Left kidney (tissue), 2 donors: ENCODE measurements around the gene ZBTB8B. TPM values are rescaled to one million over a fixed set of nuclear protein-coding genes. Genes with fewer than 3 reads are reported as not detected.
"Not testable (repeated sequence)": the region's sequence is repeated elsewhere in the genome, so short reads cannot be mapped to it uniquely, and the experiment has no call there.

ENCODE experiments used
- DNase-seq: peaks from one replicate; pipeline ENCODE4 v3.0.0-alpha.2; 2013
- polyA plus RNA-seq: library from polyadenylated mRNA; unstranded; fragments of 120-200 nt; gene quantifications from one replicate; pipeline ENCODE4 v1.2.1, GENCODE V29; 2013; ENCODE audit not compliant: insufficient read length

The ZBTB8B gene
- polyA plus RNA-seq, 1 donor: 2.3 TPM

DNA sequence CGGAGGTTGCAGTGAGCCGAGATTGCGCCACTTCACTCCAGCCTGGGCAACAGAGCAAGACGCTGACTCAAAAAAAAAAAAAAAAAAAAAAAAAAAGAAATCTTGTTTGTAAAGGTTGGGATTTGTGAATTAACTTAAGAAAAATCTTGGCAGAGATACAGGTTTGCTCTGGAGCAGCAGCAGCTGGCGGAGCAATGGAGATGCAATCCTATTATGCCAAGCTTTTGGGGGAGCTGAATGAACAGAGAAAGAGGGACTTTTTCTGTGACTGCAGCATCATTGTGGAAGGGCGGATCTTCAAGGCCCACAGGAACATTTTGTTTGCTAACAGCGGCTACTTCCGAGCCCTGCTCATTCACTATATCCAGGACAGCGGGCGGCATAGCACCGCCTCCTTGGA is 5.6 kb downstream of the ZBTB8B start:
- DNase-seq: no peak

DNA sequence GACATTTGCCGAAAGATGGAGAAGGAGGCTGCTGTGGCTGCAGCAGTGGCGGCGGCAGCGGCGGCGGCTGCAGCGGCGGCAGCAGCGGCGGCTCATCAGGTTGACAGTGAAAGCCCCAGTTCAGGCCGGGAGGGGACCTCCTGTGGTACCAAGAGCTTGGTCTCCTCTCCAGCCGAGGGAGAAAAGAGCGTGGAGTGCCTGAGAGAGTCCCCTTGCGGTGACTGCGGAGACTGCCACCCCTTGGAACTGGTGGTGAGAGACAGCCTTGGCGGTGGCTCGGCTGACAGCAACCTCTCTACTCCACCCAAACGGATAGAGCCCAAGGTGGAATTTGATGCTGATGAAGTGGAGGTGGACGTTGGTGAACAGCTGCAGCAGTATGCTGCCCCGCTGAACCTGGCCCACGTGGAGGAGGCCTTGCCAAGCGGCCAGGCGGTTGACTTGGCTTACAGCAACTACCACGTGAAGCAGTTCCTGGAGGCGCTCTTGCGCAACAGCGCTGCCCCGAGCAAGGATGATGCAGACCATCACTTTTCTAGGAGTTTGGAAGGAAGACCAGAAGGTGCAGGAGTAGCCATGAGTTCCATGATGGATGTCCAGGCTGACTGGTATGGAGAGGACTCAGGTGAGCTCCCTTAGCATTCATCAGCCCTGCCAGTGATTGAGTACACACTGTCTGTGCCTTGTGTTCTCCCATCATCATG is 6.3 kb downstream of the ZBTB8B start:
- no peak for DNase-seq

DNA sequence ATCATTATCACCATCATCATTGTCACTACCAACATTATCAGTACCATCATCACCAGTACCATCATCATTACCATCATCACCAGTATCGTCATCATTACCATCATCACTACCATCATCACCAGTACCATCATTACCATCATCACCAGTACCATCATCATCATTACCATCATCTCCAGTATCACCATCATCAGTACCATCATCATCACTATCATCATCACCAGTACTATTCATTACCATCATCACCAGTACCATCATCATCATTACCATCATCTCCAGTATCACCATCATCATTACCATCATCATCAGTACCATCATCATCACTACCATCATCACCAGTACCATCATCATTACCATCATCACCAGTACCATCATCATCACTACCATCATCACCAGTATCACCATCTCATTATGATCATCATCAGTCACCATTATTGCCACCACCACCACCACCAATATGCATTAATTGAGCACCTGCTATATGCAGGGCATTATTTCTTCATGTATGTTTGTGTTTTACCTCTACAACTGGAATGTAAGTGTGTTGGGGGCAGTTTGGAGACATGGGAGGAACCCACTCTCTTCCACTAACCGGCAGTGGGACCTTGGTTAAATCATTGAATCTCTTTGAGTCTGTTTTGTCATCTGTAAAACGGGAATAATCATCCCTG is 7.0 kb downstream of the ZBTB8B start:
- no peak for DNase-seq

DNA sequence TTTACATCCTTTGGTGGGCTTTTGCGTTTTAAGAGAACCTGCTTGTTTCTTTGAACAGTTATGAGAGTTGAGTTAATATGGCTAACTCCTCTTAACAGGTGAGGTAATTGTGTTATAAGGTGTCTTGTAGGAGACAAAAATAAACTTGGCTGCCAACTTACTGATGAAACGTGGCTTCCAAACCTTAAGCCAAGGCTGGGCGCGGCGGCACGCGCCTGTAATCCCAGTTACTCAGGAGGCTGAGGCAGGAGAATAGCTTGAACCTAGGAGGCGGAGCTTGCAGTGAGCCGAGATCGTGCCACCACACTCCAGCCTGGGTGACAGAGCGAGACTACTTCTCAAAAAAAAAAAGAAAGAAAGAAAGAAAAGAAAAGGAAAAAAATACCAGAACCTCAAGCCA is 8.1 kb downstream of the ZBTB8B start:
- not testable (repeated sequence) for DNase-seq

DNA sequence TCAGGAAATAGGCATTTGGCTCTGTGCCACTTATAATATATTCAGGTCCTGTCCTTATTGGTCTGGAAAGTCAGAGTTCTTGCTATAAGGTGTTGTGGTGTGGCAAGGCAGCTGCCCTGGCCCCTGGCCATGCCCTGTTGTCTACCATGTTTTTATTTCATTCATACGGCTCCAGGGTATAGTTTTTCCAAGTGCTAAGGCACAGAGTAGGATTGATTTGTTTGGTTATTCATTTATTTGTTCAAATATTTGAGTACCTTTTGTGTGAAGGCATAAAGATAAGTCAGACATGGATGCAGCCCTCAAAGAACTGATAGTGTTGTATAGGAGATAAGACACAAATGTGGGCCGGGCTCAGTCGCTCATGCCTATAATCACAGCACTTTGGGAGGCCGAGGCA is 10.1 kb downstream of the ZBTB8B start:
- DNase-seq: no peak

DNA sequence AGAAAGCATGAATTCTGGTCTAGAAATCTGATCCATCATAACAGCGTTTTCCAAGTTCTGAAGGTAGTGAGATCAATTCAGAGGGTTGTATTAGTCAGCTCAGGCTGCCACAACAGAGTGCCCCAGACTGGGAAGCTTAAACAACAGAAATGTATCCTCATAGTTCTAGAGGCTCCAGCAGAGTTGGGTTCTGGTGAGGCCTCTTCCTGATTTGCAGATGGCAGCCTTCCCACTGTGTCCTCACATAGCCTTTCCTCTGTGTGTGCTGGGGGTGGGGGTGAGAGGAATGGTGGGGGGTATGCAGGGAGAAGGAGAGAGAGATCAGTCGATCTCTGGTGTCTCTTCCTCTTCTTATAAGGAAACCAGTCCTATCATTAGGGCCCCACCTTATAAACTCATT is 15.1 kb downstream of the ZBTB8B start:
- DNase-seq: no peak

DNA sequence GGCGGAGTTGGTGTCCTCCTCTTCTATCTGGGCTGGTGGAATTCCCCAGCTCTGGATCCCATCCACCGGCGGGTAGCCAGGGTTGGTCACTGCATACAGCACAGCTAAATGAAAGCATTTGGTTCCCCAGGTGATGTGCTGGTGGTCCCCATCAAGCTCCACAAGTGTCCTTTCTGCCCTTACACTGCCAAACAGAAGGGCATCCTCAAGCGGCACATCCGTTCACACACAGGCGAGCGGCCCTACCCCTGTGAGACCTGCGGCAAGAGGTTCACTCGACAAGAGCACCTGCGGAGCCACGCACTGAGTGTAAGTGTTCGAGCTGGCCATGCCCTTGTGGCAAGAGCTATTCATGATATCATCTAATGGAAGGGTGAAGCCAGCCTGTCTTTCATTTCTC is 15.9 kb downstream of the ZBTB8B start:
- no peak for DNase-seq

DNA sequence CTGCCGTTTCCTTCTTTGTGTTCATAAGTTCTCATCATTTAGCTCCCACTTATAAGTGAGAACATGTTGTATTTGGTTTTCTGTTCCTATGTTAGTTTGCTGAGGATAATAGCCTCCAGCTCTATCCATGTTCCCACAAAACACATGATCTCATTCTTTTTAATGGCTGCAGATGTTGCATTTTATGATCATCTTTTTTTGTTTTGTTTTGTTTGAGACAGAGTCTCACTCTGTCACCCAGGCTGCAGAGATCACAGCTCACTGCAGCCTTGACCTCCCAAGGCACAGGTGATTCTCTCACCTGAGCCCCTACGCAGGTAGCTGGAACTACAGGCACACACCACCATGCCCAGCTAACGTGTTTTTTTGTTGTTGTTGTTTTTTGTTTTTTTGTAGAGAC is 16.9 kb downstream of the ZBTB8B start:
- DNase-seq: not testable (repeated sequence)

DNA sequence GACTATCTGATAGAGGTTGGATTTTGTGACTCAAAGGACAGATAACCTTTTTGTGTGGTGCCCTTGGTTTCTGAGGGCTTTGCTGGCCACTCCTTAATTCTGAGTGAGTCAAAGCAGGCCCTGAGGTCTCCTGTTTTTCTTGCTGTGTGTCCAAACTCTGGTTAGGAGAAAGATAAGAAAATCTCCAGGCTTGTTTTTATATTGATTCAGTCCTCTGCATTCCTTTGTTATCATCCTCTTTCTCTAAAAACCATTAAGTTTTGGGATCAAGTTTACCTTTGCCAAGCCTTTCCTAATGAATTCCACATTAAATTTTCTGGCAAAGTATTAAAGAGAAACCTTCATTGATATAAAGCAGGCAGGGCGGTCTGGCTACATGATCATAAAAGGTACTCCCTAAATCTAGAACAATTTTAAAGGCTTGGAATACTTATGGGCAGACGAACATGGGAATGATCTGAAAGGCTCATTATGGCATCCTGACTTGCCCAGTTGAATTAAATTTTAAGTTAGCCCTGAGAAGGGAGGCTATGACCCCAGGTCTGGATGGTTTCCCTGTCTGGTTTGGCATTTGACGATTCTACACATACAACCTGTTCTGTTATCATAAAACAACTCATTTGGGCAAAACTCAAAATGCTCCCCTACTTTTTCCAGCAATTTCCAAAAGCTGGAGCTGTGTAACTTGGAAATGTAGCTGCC is 20.8 kb downstream of the ZBTB8B start:
- no peak for DNase-seq

DNA sequence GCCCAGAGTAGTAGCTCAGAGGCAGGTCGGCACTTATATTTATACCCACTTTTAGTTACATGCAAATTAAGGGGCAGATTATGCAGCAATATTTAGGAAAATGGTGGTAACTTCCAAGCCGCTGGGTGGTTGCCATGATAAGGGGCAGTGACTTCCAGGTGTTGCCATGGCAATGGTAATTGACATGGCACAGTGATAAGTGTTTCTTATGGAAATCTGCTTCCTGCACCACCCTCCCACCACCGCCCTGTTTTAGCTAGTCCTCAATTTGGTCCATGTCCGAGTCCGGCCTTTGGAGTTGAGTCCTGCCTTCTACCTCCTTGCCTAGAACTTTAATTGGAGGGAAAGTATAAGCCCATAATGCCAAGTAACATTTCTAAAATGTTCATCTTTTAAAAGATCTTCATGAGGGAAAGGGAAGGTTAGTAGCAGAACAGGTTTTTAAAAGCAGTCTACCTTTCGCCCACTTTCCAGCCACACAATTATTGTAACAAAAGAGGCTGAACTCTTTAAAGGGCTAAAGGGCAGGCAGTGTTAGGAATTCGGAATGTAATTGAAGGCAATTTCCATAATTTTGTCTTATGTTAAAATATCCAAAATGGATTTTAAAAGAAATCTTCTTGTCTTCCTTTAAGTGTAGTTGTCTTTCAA is 21.7 kb downstream of the ZBTB8B start:
- DNase-seq: no peak

DNA sequence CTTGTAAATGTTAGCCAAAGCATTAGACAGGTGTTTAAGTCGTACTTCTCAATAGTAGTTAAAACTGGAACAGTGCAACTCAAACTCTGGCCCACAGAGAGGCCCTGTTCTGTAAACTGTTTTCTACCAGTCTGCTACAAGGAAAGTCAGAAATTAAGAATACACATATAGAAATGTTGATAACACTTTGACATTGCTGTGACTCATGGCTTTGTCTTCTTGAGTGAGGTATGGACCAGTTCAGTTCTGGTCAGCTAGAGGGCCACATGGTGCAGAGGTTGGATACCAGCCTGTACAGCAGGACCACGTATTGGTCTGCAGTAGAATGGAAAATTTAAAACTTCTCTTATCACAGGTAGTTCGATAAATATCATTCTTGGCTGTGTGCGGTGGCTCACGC is 22.3 kb downstream of the ZBTB8B start:
- no peak for DNase-seq

DNA sequence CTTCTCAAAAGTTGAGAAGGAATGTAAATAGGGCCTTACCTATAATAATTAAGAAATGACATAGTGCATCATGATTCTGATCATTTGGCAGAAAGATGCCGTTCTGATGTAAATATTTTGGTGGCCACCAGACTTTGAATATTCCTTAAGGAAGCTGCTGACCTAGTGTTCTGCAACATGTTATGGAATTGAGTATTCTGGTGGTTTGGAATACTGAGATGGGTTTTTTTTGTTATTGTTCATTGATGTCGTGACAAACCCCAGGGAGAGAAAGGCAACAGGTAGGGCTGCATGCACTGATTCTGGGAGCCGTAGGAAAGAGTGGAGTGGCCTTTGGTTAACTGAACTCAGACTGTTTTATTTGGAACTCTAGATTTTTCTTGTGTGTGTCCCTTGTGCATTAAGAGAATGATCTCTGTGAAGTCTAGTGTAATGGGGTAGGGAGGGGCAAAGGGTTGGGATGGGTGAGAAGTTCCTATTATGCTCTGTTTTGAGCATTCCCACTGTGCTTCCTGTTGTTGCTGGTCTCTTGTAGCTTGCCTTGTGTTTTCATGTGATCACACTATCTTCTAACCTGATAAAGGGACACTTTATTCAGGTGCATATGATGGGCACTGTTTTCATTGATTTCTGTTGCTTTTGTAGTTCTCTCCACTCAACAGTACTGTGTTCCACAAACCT is 25.0 kb downstream of the ZBTB8B start:
- DNase-seq: no peak

DNA sequence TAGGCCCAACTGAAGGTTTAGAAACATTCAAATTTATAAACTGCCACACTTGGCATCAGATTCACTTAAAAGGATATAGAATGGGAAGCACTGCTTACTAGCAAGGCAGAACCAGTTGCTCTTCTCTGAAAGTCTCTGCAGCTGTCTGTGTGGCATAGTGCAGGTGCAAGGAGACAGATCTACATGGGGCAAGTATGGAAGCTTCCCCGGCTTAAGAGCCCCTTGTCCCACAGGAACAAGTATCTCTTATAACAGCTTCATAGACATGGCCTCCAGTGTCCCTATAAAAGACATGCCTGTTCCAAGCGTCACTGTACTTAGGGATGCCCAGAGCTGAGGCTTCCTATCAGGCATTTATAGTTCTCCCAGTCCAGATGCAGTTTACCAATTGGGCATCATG is 26.5 kb downstream of the ZBTB8B start:
- DNase-seq: no peak

DNA sequence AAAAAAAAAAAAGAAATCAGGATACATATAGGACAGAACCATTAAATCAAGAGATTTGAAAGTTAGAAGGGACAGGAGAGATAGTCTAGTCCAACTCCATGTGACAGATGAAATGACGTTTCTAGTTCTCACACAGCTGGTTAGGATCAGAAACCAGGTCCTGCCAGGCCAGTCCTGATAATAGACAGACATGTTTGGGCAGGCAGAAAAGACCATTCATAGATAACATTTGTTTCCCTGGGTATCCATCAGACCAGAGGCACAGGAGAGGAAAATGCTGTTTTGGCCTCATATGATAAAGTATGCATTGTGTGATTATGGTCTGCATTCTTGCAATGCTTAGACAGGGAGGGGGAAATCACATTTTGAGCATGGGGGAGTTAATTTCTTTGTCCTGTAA is 29.3 kb downstream of the ZBTB8B start:
- DNase-seq: no peak

DNA sequence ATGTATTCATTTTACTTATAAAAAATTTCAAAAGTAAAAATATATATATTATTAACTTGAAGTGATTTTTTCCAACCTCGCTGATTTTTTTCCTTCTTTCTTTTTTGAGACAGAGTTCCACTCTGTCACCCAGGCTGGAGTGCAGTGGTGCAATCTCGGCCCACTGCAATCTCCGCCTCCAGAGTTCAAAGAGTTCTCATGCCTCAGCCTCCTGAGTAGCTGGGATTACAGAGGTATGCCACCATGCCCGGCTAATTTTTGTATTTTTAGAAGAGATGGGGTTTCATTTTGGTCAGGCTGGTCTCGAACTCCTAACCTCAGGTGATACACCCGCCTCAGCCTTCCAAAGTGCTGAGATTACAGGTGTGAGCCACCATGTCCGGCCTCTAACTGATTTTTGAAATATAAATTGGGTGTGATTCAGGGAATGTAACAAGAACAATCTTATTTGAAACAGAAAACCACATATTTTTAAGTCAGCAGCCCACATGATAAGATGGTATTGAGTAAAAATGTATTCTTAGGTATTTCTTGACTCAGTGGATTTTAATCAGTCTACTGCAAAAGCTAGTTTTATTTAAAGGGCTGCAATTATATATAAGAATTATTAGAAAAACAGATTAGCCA is 30.0 kb downstream of the ZBTB8B start:
- DNase-seq: no peak

DNA sequence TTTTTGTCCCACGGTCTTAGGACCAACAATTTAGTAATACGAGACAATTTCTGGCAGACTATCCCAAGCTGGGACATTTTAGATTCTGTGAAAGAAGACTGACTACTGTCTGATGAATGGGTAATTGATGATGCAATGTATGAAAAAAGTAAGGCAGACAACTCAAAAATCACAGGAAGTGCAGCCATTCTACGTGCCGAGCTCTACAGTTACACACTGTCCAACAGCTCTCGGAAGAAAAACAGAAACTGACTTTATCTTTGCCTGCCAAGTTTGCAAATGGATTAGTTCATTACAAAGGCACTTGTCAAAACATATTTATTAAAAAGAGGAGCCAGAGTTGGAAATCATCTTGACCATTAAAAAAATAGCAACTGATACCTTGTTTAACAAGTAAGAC is 31.3 kb downstream of the ZBTB8B start:
- DNase-seq: no peak

DNA sequence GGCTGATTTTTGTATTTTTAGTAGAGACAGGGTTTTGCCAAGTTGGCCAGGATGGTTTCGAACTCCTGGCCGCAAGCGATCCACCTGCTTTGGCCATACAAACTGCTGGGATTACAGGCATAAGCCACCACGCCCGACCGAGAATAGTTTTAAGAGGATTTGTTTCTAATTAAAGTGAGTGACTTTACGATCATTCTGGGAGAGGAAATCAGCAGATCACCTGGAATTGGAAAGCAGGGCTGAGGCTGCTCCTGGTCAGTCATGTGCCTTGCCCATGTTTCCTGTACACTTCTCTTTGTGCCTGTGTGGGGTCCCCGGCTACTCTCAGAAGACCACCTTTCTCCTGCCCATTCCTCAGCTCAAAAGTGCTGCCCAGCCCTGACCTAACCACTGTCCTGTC is 33.9 kb downstream of the ZBTB8B start:
- DNase-seq: no peak

DNA sequence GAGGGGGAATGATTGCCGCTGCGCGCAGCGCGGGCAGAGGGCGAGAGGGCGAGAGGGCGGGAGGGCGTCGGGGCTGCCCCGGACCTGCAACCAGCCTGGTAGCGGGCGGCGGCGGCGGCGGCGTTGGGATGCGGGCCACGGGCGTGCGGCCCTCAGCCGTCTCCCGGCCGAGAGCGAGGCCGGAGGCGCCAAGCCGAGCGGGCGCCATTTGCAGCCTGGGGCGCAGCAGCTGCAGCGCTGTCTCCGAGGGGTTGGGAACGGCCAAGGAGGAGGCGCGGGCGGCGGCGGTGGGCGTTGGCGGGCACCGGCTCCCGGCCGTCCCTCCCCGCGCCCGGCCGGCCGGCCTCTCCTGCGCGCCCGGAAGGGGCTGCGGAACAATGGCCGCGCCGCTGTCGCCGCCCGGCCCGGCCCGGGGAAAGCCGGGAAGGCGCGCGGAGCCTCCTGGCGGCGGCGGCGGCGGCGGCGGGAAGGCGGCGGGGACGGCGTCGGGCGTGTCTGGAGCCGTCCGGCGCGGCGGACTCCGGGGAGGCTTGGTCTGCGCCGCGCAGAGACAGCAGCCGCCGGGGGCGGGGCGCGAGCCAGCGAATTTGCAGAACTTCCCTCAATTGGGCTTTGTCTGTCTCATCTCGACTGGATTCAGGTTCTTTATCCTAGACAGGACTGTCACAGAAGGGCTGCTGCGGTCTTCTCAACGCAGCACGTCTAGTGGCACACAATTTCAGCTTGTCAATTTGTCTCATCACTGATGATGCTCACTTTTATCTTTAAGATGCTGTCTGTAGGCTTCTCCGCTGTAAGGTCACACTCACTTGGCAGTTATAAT is 35.7 kb downstream of the ZBTB8B start:
- peak; percentile 58 for DNase-seq

DNA sequence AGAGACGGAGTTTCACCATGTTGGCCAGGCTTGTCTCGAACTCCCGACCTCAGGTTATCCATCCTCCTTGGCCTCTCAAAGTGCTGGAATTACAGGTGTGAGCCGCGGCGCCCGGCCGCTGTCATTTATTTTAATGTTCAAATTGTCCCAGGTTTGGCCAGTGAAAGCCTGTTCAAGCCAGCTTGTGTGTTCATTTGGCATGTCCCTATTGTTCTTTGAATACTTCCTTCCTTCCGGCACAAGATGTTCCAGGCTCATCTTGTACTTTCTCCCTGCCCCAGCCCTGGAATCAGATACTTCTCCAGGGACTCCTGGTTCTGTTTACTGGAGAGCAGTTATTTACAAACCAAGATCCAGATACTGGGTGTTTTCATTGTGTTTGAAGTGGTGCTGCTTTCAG is 37.0 kb downstream of the ZBTB8B start:
- DNase-seq: no peak

DNA sequence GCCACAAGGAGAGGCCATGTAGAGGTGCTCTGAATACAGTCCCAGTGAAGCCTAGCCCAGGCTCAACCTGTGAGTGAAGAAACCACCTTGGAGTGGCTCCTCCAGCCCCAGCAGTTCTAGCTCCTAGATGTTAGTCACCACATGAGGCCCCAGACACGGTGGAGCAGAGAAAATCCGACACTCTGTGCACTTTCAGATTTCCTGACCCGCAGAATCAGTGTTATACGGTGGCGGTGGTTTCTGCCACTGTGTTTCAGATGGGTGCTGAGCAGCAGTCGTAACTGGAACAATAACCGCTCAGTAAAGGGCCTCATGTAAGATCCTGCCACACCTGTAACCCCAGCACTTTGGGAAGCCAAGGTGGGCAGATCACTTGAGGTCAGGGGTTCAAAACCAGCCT is 38.3 kb downstream of the ZBTB8B start:
- no peak for DNase-seq

DNA sequence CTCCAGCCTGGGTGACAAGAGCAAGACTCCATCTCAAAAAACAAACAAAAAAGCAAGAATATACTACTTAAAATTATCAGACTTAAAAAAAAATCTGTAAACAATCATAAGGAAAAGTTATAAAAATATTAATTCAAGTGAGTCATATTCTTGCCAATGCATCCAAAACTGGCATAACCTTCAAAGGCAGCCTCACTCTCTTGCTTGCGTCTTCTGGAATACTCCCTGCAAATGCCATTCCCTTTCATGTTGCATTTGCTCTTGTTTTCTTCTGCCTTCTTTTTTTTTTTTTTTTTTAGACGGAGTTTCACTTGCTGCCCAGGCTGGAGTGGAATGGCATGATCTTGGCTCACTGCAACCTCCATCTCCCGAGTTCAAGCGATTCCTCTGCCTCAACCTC is 42.1 kb downstream of the ZBTB8B start:
- no peak for DNase-seq
